ENCODE measurements around the gene COL19A1.

Gene COL19A1

DNA sequence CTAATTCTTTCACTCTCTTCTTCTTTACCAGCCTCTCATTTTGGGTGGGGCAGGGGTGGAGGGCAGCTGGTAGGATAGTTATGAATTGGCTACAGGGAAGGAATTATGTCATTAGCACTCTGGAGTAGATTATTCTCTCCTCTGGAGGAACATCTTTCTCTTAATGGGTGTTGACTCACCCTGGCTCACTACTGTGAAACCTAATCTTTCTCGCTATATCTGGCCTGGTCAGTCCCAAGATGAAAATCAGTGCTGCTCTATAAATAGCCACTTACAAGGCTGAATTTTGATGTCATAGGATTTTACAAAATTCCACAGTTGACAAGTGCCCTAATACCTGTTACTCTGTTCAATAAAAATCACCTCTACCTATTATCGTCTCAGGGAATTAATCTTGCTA is 285.3 kb downstream of the COL19A1 start:
- H3K4me1 ChIP-seq (ENCODE audit: control insufficient read depth in 1 of 2, insufficient read depth in 1 of 2, low read depth in 1 of 2, low read length in 1 of 2): no peaks in the 10 kb centered on the region
- no peaks in the 10 kb centered on the region for H3K27me3 ChIP-seq
- no peak overlapping the region for H3K4me3 ChIP-seq (ENCODE audit: low read depth in 1 of 2, low read length in 1 of 2)
- H3K9me3 ChIP-seq: no peaks in the 10 kb centered on the region
- H3K27ac ChIP-seq: no peak overlapping the region
- no peaks in the 10 kb centered on the region for H3K36me3 ChIP-seq
- TF ChIP-seq, protein P1, sequence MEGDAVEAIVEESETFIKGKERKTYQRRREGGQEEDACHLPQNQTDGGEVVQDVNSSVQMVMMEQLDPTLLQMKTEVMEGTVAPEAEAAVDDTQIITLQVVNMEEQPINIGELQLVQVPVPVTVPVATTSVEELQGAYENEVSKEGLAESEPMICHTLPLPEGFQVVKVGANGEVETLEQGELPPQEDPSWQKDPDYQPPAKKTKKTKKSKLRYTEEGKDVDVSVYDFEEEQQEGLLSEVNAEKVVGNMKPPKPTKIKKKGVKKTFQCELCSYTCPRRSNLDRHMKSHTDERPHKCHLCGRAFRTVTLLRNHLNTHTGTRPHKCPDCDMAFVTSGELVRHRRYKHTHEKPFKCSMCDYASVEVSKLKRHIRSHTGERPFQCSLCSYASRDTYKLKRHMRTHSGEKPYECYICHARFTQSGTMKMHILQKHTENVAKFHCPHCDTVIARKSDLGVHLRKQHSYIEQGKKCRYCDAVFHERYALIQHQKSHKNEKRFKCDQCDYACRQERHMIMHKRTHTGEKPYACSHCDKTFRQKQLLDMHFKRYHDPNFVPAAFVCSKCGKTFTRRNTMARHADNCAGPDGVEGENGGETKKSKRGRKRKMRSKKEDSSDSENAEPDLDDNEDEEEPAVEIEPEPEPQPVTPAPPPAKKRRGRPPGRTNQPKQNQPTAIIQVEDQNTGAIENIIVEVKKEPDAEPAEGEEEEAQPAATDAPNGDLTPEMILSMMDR (IDR thresholded peaks at IDR 0.05): no peak

DNA sequence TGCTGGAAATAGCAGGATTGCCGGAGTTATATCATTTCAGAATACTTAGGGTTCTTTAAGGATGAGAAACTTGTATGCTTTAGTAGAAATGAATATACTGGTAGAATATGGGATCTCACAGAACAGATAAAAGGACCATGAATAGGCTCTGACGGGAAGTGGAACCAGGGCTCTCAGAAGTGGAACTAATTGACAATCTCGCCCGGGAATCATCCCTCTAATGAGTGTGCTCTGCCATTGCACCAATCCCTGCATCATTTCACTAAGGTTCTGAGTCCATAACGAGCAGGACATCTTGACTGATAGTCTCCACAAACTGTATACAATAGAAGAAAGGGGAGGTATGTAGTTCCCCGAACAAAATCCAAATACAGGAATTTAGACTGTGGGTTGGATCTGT is 286.4 kb downstream of the COL19A1 start:
- Histone ChIP-seq H3K4me3 (ENCODE audit: low read depth in 1 of 2, low read length in 1 of 2) (no peak overlapping the region), H3K9me3 (no peaks in the 10 kb centered on the region)
- TF ChIP-seq, protein P1 (IDR thresholded peaks at IDR 0.05): no peak

DNA sequence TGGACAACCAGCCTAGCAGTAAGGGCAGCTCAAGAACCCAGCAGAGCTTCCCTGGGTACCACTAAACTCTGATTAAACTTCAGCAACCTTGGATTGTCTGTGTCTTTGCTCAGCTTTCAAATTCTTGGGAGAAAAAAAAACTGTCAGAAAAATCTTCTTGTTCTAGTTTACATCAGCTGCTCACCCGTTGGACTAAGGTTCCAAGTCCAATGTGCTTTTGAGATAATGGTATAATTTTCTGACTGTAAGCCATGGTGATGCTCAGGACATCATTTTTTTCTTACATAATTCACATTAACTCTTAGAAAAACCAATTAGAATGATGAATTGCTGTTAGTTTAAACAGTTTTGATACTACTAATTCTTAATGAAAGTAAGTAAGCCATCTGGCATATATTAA is 290.7 kb downstream of the COL19A1 start:
- no peaks in the 10 kb centered on the region for H3K36me3 ChIP-seq
- H3K4me3 ChIP-seq (ENCODE audit: low read depth in 1 of 2, low read length in 1 of 2): no peak overlapping the region
- H3K4me1 ChIP-seq (ENCODE audit: control insufficient read depth in 1 of 2, insufficient read depth in 1 of 2, low read depth in 1 of 2, low read length in 1 of 2): no peaks in the 10 kb centered on the region
- H3K27ac ChIP-seq: no peak overlapping the region
- H3K27me3 ChIP-seq: no peaks in the 10 kb centered on the region
- H3K9me3 ChIP-seq: no peaks in the 10 kb centered on the region
- TF ChIP-seq, protein P1 (IDR thresholded peaks at IDR 0.05): no peak

More for the DNA sequence above, 286.4 kb downstream of the COL19A1 start:
- Histone ChIP-seq H3K36me3 (no peaks in the 10 kb centered on the region), H3K4me1 (ENCODE audit: control insufficient read depth in 1 of 2, insufficient read depth in 1 of 2, low read depth in 1 of 2, low read length in 1 of 2) (no peaks in the 10 kb centered on the region), H3K27ac (no peak overlapping the region), H3K27me3 (no peaks in the 10 kb centered on the region)

DNA sequence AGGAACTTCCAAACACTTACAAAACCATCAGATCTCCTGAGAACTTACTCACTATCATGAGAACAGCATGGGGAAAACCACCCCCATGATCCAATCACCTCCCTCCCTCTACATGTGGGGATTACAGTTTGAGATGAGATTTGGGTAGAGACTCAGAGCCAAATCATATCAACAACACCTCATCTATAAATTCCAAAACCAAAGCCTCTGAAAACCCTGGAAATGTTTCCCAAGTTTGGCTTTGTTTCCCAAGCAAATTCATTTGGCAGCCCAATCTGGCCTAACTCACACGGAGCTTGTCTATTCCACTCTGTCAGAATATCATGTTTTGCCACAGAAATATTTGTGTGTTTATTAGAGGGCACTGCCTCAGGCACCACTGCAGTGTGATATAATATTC is 293.9 kb downstream of the COL19A1 start:
- Histone ChIP-seq H3K9me3 (no peaks in the 10 kb centered on the region), H3K27me3 (no peaks in the 10 kb centered on the region), H3K4me1 (ENCODE audit: control insufficient read depth in 1 of 2, insufficient read depth in 1 of 2, low read depth in 1 of 2, low read length in 1 of 2) (no peaks in the 10 kb centered on the region), H3K27ac (no peak overlapping the region), H3K36me3 (no peaks in the 10 kb centered on the region), H3K4me3 (ENCODE audit: low read depth in 1 of 2, low read length in 1 of 2) (no peak overlapping the region)
- TF ChIP-seq, protein P1 (IDR thresholded peaks at IDR 0.05): no peak

DNA sequence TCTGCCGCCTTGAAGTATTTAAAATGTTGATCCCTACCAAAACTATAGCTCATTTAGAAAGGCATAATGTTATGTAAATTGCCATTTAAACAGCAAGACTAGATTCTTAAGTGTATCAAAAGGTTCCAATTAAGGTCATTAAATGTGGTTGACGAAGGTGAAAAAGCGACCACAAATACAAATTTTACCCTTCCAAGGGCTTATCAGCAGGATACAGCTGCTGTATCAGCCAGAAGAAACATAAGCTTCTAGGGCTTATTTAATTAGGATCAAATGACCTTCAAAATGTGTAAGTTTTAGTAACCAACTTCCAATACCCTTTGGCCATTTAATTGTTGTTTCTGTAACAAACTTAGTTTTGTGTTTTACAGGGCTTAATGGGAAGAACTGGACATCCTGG is 296.6 kb downstream of the COL19A1 start:
- Histone ChIP-seq H3K27ac (no peak overlapping the region), H3K4me1 (ENCODE audit: control insufficient read depth in 1 of 2, insufficient read depth in 1 of 2, low read depth in 1 of 2, low read length in 1 of 2) (no peaks in the 10 kb centered on the region), H3K36me3 (no peaks in the 10 kb centered on the region), H3K4me3 (ENCODE audit: low read depth in 1 of 2, low read length in 1 of 2) (no peak overlapping the region), H3K27me3 (peaks cover 22% of the 10 kb centered on the region), H3K9me3 (no peaks in the 10 kb centered on the region)
- TF ChIP-seq, protein P1 (IDR thresholded peaks at IDR 0.05): no peak

DNA sequence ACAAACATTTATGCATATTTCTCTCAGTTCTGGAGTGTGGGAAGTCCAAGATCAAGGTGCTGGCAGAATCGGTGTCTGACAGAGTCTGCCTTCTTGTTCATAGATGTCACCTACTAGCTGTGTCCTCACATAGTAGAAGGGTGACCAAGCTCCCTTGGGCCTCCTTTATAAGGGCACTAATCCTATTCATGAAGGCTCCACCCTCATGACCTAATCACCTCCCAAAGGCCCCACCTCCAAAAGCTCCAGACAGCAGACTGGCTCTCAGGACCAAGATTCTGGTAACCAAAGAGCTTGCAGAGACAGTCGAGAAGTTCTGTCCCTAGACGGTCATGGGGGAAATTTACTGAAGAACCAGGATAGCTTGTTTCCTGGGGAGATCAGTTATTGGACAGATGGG is 297.4 kb downstream of the COL19A1 start:
- TF ChIP-seq, protein P1 (IDR thresholded peaks at IDR 0.05): no peak
- H3K4me3 ChIP-seq (ENCODE audit: low read depth in 1 of 2, low read length in 1 of 2): no peak overlapping the region

More for the DNA sequence above, 297.4 kb downstream of the COL19A1 start:
- Histone ChIP-seq H3K27me3 (peaks cover 30% of the 10 kb centered on the region), H3K9me3 (no peaks in the 10 kb centered on the region), H3K4me1 (ENCODE audit: control insufficient read depth in 1 of 2, insufficient read depth in 1 of 2, low read depth in 1 of 2, low read length in 1 of 2) (no peaks in the 10 kb centered on the region), H3K36me3 (no peaks in the 10 kb centered on the region), H3K27ac (no peak overlapping the region)
